HuH-7.5 (cell line): Measurements from ENCODE around the gene GAL.
"Not testable (repeated sequence)": the region's sequence is repeated elsewhere in the genome, so short reads cannot be mapped to it uniquely, and the experiment has no call there.

ENCODE experiments used
- DNase-seq: peaks from one replicate; pipeline ENCODE4 v3.0.0; 2011; ENCODE audit warnings: low spot score

The GAL gene, protein sequence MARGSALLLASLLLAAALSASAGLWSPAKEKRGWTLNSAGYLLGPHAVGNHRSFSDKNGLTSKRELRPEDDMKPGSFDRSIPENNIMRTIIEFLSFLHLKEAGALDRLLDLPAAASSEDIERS

DNA sequence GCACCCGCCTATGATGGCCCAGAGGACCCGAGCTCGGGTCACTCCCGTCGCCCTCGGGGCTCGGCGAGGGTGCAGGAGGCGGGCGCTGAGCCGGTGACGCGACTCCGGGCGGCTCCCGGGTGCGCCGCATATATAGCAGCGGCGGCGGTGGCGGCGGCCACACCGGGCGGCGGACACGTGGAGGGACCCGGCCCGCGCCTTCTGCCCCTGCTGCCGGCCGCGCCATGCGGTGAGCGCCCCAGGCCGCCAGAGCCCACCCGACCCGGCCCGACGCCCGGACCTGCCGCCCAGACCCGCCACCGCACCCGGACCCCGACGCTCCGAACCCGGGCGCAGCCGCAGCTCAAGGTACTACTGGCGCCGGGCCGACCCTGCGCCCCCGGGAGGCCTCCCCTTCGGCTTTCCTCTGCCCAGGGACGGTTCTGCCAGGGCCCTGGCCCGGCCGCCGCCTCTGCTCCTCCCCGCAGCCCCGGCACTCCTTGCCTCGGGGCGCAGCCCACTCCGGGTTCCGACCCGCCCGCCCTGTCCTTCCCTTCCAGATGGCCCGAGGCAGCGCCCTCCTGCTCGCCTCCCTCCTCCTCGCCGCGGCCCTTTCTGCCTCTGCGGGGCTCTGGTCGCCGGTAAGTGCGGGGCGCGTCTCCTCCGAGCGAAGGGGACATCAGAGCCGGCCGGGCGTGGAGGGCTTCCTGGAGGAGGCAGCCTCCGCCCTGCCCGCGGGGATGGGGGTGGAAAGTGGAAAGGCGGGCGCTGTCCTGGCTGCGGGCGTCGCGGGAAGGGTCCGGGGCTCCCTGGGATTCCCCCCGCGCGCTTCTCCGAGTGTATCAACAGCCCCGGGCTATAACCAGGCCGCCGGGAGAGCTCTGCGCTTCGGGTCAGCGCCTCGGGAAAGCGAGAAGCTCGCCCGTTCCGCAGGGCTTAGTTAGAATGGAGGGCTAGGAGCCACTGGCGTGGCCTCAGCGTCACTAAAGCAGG, at the start of gene GAL:
Gene GAL (plus strand): TSS at position 160 of the 972 bp plus-strand sequence. CDS start 380 bp downstream, at position 540.
- peak; percentile 80 for DNase-seq

DNA sequence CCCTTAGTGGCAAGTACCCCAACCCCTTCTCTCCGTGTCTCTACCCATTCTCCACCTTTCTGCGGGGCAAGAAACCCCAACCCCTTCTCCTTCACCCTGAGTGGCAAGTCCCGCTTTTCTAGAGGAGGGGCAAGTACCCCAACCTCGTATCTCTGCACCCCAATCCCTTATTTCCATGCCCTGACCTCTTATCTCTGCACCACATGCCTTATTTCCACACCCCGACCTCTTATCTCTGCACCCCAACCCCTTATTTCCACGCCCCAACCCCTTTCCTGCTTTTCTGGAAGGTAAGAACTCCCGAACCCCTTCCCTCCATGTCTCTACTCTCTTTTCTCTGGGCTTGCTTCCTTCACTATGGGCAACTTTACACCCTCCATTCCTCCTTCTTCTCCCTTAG, 49.7 kb upstream of the GAL start:
- not testable (repeated sequence) for DNase-seq

DNA sequence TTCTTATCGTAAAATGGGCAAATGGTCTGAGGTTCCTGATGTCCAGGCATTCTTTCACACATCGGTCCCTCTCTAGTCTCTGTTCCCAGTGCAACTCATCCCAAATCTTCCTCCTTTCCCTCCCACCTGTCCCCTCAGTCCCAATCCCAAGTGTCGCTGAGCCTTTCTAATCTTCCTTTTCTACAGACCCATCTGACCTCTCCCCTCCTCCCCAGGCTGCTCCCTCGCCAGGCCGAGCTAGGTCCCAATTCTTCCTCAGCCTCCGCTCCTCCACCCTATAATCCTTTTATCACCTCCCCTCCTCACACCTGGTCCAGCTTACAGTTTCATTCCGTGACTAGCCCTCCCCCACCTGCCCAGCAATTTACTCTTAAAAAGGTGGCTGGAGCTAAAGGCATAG, 49.2 kb upstream of the GAL start:
- not testable (repeated sequence) for DNase-seq

DNA sequence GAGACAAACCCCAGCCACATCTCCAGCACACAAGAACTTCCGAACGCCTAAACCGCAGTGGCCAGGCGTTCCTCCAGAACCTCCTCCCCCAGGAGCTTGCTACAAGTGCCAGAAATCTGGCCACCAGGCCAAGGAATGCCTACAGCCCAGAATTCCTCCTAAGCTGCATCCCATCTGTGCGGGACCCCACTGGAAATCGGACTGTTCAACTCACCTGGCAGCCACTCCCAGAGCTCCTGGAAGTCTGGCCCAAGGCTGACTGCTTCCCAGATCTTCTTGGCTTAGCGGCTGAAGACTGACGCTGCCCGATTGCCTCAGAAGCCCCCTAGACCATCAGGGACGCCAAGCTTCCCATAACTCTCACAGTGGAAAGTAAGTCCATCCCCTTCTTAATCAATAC, 48.5 kb upstream of the GAL start:
- DNase-seq, result not testable (repeated sequence)

DNA sequence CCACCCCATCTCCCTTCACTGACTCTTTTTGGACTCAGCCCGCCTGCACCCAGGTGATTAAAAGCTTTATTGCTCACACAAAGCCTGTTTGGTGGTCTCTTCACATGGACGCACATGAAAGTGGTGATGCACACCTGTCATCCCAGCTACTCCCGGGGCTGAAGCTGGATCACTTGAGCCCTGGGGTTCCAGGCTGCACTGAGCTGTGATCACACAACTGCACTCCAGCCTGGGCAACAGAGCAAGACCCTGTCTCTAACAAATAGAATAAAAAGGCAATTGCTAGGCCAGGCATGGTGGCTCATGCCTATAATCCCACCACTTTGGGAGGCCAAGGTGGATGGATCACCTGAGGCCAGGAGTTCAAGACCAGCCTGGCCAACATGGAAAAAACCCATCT, 45.0 kb upstream of the GAL start:
- not testable (repeated sequence) for DNase-seq

DNA sequence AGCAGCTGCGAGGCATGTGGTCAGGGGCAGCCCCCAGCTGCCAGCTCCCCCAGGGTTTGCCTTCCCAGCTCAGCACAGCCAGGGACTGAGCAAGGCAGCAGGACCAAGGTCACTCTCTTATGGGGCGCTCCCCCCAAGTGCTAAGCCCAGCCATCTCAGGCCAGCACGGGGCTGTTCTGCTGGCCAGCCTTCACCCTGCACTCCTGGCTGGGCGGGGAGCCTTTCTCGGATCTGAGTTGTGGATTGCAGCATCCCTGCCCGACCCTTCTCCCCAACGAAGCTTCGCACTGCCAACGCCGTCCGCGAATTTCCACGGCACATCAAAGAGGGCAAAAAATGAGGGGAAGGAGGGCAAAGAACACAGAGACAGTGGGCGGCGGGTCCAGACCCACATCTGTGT, 42.5 kb upstream of the GAL start:
- peak; percentile 1 for DNase-seq

GRCh38 chr11:68643585-68643984, 40.8 kb upstream of the GAL start:
- DNase-seq, result peak; percentile 42

GRCh38 chr11:68646832-68647231, 37.5 kb upstream of the GAL start:
- DNase-seq, result no peak

DNA sequence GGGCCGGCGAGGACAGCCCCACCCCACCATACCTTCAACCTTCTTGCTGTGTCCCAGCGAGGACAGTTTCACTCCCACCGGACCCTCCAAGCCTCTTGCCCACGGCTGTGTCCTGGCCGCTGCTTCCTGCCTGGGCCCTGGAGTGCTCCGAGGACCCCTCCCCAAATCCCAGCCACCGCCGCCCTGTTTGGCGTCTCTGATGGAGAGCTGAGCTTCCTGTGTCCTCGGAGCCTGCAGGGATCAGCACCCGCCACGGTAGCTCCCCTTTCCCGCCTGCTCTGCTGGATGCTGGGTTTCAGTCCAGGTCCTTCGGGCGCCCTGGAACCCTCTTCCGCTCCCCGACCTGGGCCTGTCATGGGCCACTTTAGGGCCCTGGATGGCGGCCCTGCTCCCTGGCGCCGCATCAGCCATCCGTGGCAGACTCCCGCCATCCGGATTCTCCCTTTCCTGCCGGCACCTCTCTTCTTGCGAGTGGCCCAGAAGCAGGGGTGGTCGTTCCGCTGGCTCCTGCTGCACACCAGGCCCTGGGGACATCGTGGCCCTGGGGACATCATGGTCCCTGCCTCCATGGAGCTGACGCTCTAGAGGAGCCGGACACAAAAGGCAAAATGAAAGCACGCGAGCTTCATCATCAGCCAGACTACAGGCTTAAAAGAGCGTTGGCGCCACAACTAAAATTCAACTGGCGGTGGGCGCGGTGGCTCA, 34.3 kb upstream of the GAL start:
- DNase-seq, result no peak

GRCh38 chr11:68650801-68651200, 33.5 kb upstream of the GAL start:
- no peak for DNase-seq

GRCh38 chr11:68651208-68651984, 32.9 kb upstream of the GAL start:
- no peak for DNase-seq

- no peak for DNase-seq
These were observed 32.2 kb upstream of the GAL start for GRCh38 chr11:68651985-68652682.

GRCh38 chr11:68652683-68653156, 31.6 kb upstream of the GAL start:
- DNase-seq, result no peak

- no peak for DNase-seq
These were observed 30.6 kb upstream of the GAL start for GRCh38 chr11:68653486-68654430.

DNA sequence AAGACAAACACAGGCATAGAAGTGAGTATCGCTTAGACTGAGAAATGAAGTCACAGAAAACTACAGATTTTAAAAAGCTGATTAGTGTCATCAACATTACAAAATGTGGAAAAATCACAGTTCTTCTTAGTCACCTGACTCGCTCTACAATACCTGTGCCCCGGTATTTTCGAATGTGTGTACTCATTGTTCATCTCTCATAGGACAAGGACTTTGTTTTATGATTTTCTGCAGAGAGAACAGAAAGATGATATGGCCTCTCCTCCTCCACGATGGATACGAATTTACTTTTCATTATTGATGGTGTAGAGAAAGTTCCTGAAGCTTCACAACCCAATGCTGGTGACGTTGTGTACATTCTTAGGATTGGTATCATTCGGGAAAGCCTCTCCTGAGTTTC, 29.4 kb upstream of the GAL start:
- no peak for DNase-seq

DNA sequence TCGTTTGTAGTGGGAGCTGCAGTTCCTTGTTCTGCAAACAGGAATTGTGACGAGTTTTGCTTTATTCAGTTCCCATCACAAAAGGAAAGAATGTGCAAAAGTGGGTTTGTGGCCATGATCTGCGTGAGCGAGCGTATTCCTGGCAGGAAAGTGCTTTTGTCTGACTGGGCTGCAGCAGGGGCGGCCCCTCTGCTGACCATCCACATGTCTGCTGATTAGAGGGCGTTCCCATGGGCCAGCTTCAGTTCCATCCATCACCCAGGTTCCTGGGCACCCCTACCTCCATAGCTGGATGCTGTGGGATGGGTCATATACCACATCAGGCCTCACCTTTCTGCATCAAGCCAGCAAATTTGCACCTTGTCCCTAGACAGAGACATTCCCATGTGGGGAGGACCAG, 28.9 kb upstream of the GAL start:
- DNase-seq, result no peak

GRCh38 chr11:68655806-68656205, 28.5 kb upstream of the GAL start:
- DNase-seq, result no peak

DNA sequence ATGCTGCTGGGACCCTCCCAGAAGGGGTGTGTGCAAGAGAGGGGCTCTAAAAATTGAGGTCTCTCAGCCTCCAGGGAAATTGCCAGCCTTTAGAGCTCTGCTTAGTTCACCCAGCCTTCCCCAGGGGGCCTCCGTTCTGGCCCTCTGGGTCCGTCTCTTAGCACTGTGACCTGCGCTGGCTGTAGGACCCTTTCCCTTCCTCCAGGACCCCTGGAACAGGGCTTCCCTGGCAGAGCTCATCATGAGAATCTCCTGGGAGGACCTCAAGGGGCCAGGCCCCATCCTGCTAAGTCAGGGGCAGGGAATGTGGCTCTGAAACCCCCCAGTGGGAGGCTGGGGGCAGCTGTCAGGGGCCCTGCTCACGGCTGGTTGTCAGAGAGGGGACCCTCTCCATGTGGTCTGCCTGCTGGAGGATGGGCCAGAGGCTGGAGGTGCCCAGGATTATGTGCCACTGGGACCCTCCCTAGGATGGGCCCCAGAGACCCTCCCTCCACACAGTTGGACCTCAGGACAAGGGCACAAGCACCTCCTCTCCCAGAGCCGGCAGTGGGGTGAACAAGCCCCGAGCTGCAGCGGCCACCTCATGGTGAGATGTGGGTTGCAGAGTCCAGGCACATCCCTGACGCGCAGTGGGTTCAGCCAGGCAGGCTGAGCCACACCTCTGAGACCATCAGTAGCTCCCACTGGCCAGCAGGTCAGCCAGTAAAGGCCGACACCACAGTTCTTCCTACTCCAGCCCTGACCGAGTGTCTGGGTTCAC, 27.1 kb upstream of the GAL start:
- no peak for DNase-seq

GRCh38 chr11:68658097-68658496, 26.2 kb upstream of the GAL start:
- DNase-seq, result no peak
